HUES48 (cell line): Measurements from ENCODE around the gene BFSP1.

Source experiments
- H3K27ac ChIP-seq: one replicate; pipeline ENCODE4 v1.7.0; 2013; ENCODE audit warnings: low read depth, low read length, inconsistent platforms
- H3K27me3 ChIP-seq: 2 replicates; pipeline ENCODE4 v1.6.1; 2013; ENCODE audit warnings: mild to moderate bottlenecking, low read length; ENCODE audit not compliant: control insufficient read depth, insufficient read depth
- H3K36me3 ChIP-seq: 2 replicates; pipeline ENCODE4 v1.6.1; 2013; ENCODE audit warnings: low read length; ENCODE audit not compliant: control insufficient read depth, insufficient read depth
- H3K4me1 ChIP-seq: 2 replicates; pipeline ENCODE4 v1.6.1; 2013; ENCODE audit warnings: mild to moderate bottlenecking, low read length; ENCODE audit not compliant: control insufficient read depth, insufficient read depth
- H3K4me3 ChIP-seq: 2 replicates; pipeline ENCODE4 v1.5.1; 2013; ENCODE audit warnings: mild to moderate bottlenecking, low read depth, low read length
- H3K9ac ChIP-seq: 2 replicates; pipeline ENCODE4 v1.6.1; 2013; ENCODE audit warnings: mild to moderate bottlenecking, low read depth, low read length, moderate library complexity
- H3K9me3 ChIP-seq: 2 replicates; pipeline ENCODE4 v1.6.1; 2013; ENCODE audit warnings: low read length; ENCODE audit not compliant: control insufficient read depth, insufficient read depth

Gene BFSP1

GRCh38 chr20:17556837-17557674 is 25.9 kb upstream of the BFSP1 start:
- no peaks in the 10 kb centered on the region for H3K36me3 ChIP-seq
- H3K9ac ChIP-seq: no peak overlapping the region
- H3K4me3 ChIP-seq: no peak overlapping the region
- H3K9me3 ChIP-seq: no peaks in the 10 kb centered on the region
- peaks cover 27% of the 10 kb centered on the region for H3K4me1 ChIP-seq
- no peaks in the 10 kb centered on the region for H3K27me3 ChIP-seq
- H3K27ac ChIP-seq: peak overlapping the region; percentile 89

- H3K36me3 ChIP-seq: no peaks in the 10 kb centered on the region
- H3K4me3 ChIP-seq: no peak overlapping the region
- no peak overlapping the region for H3K9ac ChIP-seq
- no peak overlapping the region for H3K27ac ChIP-seq
- H3K4me1 ChIP-seq: peaks cover 27% of the 10 kb centered on the region
- H3K27me3 ChIP-seq: no peaks in the 10 kb centered on the region
- H3K9me3 ChIP-seq: no peaks in the 10 kb centered on the region
These were observed 23.9 kb upstream of the BFSP1 start for GRCh38 chr20:17555106-17555505.

DNA sequence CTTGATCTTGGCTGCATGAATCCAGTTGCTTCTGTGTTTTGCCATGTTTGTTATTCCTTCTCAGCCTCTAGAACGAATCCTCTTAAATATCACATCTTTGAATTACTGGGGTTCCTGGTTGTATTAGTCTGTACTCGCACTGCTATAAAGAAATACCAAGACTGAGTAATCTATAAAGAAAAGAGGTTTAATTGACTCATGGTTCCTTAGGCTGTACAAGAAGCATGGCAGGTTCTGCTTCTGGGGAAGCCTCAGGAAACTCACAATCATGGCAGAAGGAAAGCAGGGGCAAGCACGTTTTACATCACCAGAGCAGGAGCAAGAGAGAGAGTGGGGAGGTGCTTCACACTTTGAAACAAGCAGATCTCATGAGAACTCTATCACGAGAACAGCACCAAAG is 18.0 kb upstream of the BFSP1 start:
- Histone ChIP-seq H3K36me3 (no peaks in the 10 kb centered on the region), H3K9me3 (no peaks in the 10 kb centered on the region), H3K4me1 (0 out of 2 replicates have a peak, but pooled peaks cover 3% of the 10 kb centered on the region), H3K27me3 (no peaks in the 10 kb centered on the region), H3K4me3 (no peak overlapping the region), H3K9ac (no peak overlapping the region), H3K27ac (no peak overlapping the region)

DNA sequence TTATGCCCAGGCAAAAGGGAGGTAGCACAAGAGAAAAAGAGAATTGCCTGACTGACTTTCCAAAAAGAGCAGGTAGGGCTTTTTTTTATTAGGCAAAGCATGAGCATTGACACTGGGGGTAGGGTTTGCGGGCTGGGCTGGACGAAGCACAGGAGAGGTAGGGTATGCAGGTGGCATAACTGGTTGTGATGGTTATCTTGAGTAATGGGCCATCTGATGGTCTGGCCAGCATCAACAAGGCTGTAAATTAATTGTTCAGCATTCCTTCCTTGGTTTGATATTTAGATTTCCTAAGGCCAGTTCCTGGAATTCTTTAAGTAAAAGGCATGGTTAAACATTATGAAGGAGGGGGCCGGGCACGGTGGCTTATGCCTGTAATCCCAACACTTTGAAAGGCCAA is 13.9 kb upstream of the BFSP1 start:
- no peaks in the 10 kb centered on the region for H3K27me3 ChIP-seq
- H3K27ac ChIP-seq: no peak overlapping the region

DNA sequence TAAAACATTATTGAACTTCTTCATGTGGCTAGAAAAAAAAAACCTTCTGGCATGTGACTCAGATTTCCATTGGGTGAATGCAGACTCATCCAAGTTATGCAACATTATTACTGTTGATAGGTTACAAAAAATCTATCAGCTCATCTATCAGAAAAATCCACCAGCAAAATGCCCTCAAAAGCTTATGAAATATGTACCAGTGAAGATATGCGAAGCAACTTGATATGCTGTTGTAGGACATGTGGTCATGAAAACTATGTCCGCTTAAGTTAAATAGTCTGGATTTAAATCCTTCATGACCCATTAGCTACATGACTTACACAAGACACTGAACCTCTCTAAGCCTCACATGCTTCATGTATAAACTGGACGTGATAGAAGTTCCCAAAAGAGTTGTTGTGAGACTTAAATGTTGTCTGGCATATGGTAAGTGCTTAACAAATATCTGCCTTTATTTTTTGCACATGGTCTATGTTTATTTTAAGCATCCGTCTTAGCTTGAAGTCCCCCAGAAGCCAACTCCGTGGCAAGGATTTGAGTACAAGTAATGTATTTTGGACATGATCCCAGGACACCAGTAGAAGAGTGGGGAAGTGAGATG is 12.5 kb upstream of the BFSP1 start:
- H3K9ac ChIP-seq: no peak overlapping the region
- no peak overlapping the region for H3K4me3 ChIP-seq
- 0 out of 2 replicates have a peak, but pooled peaks cover 3% of the 10 kb centered on the region for H3K4me1 ChIP-seq
- no peaks in the 10 kb centered on the region for H3K9me3 ChIP-seq
- no peaks in the 10 kb centered on the region for H3K36me3 ChIP-seq
- no peak overlapping the region for H3K27ac ChIP-seq
- no peaks in the 10 kb centered on the region for H3K27me3 ChIP-seq

More for the DNA sequence above, 13.9 kb upstream of the BFSP1 start:
- no peaks in the 10 kb centered on the region for H3K36me3 ChIP-seq
- H3K4me3 ChIP-seq: no peak overlapping the region
- H3K4me1 ChIP-seq: 0 out of 2 replicates have a peak, but pooled peaks cover 3% of the 10 kb centered on the region
- H3K9ac ChIP-seq: no peak overlapping the region
- no peaks in the 10 kb centered on the region for H3K9me3 ChIP-seq

DNA sequence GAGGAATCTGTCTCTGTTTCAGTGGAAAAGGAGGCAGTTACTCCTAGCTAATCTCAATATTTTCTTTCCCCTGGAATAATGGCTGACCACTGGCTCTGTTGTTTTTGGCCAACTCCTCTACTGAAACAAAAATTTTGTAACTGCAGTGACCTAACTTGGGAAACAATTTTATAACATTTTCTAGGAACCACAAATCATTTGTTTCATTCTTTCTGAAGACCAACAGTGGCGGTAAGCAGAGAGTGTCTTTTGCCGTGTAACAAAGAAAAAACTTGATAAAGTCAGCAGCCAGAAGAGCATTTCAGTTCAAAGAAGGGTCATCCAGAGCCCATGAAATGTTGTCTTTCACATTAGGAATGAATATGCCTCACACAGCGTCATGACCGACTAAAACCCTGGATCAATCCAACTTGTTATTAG is 11.8 kb upstream of the BFSP1 start:
- H3K27ac ChIP-seq: no peak overlapping the region
- no peaks in the 10 kb centered on the region for H3K9me3 ChIP-seq
- no peak overlapping the region for H3K4me3 ChIP-seq
- no peak overlapping the region for H3K9ac ChIP-seq
- no peaks in the 10 kb centered on the region for H3K36me3 ChIP-seq
- no peaks in the 10 kb centered on the region for H3K27me3 ChIP-seq
- H3K4me1 ChIP-seq: 0 out of 2 replicates have a peak, but pooled peaks cover 3% of the 10 kb centered on the region

GRCh38 chr20:17542481-17542880 is 11.3 kb upstream of the BFSP1 start:
- H3K4me3 ChIP-seq: no peak overlapping the region
- H3K9me3 ChIP-seq: no peaks in the 10 kb centered on the region
- H3K27me3 ChIP-seq: no peaks in the 10 kb centered on the region
- H3K27ac ChIP-seq: no peak overlapping the region
- H3K9ac ChIP-seq: no peak overlapping the region
- H3K36me3 ChIP-seq: no peaks in the 10 kb centered on the region
- peaks cover 3% of the 10 kb centered on the region; the same call in 1 of the 2 replicates for H3K4me1 ChIP-seq

DNA sequence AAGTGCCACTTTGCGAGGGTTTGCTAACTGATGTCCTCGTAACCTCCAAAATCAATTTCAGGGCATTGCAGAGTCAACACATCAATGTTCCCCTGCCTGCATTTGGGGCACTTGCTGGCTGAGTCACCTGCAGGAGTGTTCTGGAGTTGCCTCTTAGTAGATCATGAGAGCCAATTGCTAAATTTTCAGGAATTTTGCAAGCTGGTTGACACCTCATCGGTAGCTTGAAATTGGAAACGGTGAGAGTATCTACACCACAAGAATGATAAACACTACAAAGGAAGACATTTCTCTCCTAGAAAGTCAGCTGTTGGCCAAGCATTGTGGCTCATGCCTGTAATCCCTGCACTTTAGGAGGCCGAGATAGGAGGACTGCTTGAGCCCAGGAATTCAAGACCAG is 10.8 kb upstream of the BFSP1 start:
- H3K36me3 ChIP-seq: no peaks in the 10 kb centered on the region
- H3K4me1 ChIP-seq: peaks cover 8% of the 10 kb centered on the region
- no peak overlapping the region for H3K27ac ChIP-seq
- no peaks in the 10 kb centered on the region for H3K27me3 ChIP-seq
- no peaks in the 10 kb centered on the region for H3K9me3 ChIP-seq
- H3K9ac ChIP-seq: no peak overlapping the region
- no peak overlapping the region for H3K4me3 ChIP-seq

- Histone ChIP-seq H3K9ac (no peak overlapping the region), H3K4me3 (no peak overlapping the region), H3K27ac (no peak overlapping the region)
These were observed 10.4 kb upstream of the BFSP1 start for GRCh38 chr20:17541596-17541995.

GRCh38 chr20:17538517-17539170 is 7.5 kb upstream of the BFSP1 start:
- Histone ChIP-seq H3K9me3 (no peaks in the 10 kb centered on the region; the same call in 1 of the 2 replicates), H3K27ac (no peak overlapping the region)

More at GRCh38 chr20:17541596-17541995, 10.4 kb upstream of the BFSP1 start:
- Histone ChIP-seq H3K9me3 (no peaks in the 10 kb centered on the region; the same call in 1 of the 2 replicates), H3K36me3 (no peaks in the 10 kb centered on the region), H3K27me3 (no peaks in the 10 kb centered on the region), H3K4me1 (peaks cover 8% of the 10 kb centered on the region)

GRCh38 chr20:17537959-17538358 is 6.8 kb upstream of the BFSP1 start:
- Histone ChIP-seq H3K4me3 (no peak overlapping the region), H3K4me1 (peaks cover 20% of the 10 kb centered on the region), H3K9me3 (no peaks in the 10 kb centered on the region; the same call in 1 of the 2 replicates), H3K27ac (no peak overlapping the region), H3K27me3 (no peaks in the 10 kb centered on the region), H3K9ac (no peak overlapping the region), H3K36me3 (no peaks in the 10 kb centered on the region)

More at GRCh38 chr20:17538517-17539170, 7.5 kb upstream of the BFSP1 start:
- H3K4me1 ChIP-seq: peaks cover 14% of the 10 kb centered on the region
- H3K4me3 ChIP-seq: no peak overlapping the region
- H3K27me3 ChIP-seq: no peaks in the 10 kb centered on the region
- no peaks in the 10 kb centered on the region for H3K36me3 ChIP-seq
- no peak overlapping the region for H3K9ac ChIP-seq
